Tibial nerve (tissue), 4 donors: ENCODE results near the gene SLC25A10. TPM values are rescaled to one million over a fixed set of nuclear protein-coding genes. Genes with fewer than 3 reads are reported as not detected.
A peak's percentile ranks its signal among the peaks of the same experiment; 100 is the strongest.
"Not testable (repeated sequence)": the region's sequence is repeated elsewhere in the genome, so short reads cannot be mapped to it uniquely, and the experiment has no call there.

ENCODE experiments used
- DNase-seq, 2 donors: peaks; one replicate each; pipeline ENCODE4 v3.0.0-alpha.2; 2019; ENCODE audit warnings: low spot score in 2 of 2
- H3K27ac ChIP-seq, 4 donors: fragments of 200-600 bp; sonication (generic) in 3 of 4; one replicate each; pipeline ENCODE4 v1.5.1; 2017 to 2019; ENCODE audit warnings: mild to moderate bottlenecking in 1 of 4
- H3K27me3 ChIP-seq, 2 donors: fragments of 200-600 bp; sonication (generic) in 1 of 2; one replicate each; pipeline versions ENCODE4 v1.5.1 to v1.6.0; 2017 to 2019
- H3K36me3 ChIP-seq, 3 donors: fragments of 200-600 bp; sonication (generic); one replicate each; pipeline ENCODE4 v1.5.1; 2018 to 2019
- H3K4me1 ChIP-seq, 4 donors: fragments of 200-600 bp; sonication (generic) in 3 of 4; one replicate each; pipeline ENCODE4 v1.5.1; 2017 to 2019
- H3K4me3 ChIP-seq, 4 donors: fragments of 200-600 bp; sonication (generic) in 3 of 4; one replicate each; pipeline ENCODE4 v1.5.1; 2017 to 2019; ENCODE audit warnings: mild to moderate bottlenecking in 1 of 4, moderate library complexity in 1 of 4
- H3K9me3 ChIP-seq, 4 donors: fragments of 200-600 bp; sonication (generic) in 3 of 4; one replicate each; pipeline ENCODE4 v1.5.1; 2017 to 2019
- CTCF ChIP-seq, 5 experiments: fragments of 200-600 bp in 3 of 5; fragments of 450-650 bp in 2 of 5; sonication (generic) in 3 of 5; IDR thresholded peaks; one replicate each; pipeline ENCODE4 v1.5.1; 2016 to 2019; ENCODE audit warnings: antibody characterized with exemption in 5 of 5, mild to moderate bottlenecking in 3 of 5, moderate library complexity in 2 of 5
- EP300 ChIP-seq, 2 donors: sonication (generic); formaldehyde crosslinking; IDR thresholded peaks; one replicate each; pipeline ENCODE4 v1.6.1; 2017; ENCODE audit warnings: antibody characterized with exemption in 2 of 2, mild to moderate bottlenecking in 1 of 2
- POLR2A ChIP-seq, 2 donors: fragments of 450-650 bp; IDR thresholded peaks; one replicate each; pipeline ENCODE4 v1.6.1; 2017; ENCODE audit warnings: antibody characterized with exemption in 2 of 2, mild to moderate bottlenecking in 2 of 2, moderate library complexity in 2 of 2
- WGBS, 2 donors: methylation state at CpG; one replicate each; pipeline ENCODE4 v1.1.5; 2018; 5-methylcytosine and 5-hydroxymethylcytosine counted together
- total RNA-seq, 4 donors: library from RNA; depleted of rRNA; stranded (reverse); fragments of >200 nt; gene quantifications; one replicate each; pipeline ENCODE4 v1.1.0, GENCODE V29; 2016

SLC25A10 gene
- total RNA-seq, 4 donors from 2014 or later = 10.8 to 32.1 (median 22.6) TPM

- DNase-seq, H3K4me1 ChIP-seq, H3K27ac ChIP-seq, H3K9me3 ChIP-seq, H3K27me3 ChIP-seq, H3K4me3 ChIP-seq: not testable (repeated sequence)
- peak; percentile 53 to 56 (median 55) for TF ChIP-seq CTCF (IDR thresholded peaks at IDR 0.05)
- 33 to 36% methylated on average over 18 of the region's 18 CpGs for WGBS, 2 donors
- H3K36me3 ChIP-seq = peaks cover 0 to 59% (median 3%) of the 10 kb centered on the region in 3 donors
These were observed 36.4 kb upstream of the SLC25A10 start for GRCh38 chr17:81675515-81676221.

DNA sequence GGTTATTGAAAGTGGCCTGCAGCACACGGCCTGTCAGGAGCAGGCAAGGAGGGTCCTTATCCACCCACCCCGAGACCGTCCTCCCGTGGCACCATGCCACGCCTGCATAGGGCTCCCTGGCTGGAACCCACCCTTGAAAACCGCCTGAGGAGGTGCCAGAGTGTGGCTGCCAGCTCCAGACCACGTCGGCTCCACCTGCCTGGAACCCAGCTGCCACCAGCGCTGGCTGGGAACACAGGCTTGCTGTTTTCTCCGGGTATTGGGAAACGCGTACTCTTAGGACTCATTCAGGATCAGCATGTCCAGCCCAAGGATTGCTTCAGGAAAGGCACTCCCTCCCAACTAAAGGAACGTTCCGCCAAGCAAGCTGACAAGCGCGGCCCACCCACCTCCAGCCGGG lies 35.2 kb upstream of the SLC25A10 start:
- no peak overlapping the region for H3K27ac ChIP-seq
- H3K36me3 ChIP-seq = peaks cover 0 to 59% (median 0%) of the 10 kb centered on the region in 3 donors
- no peak for TF ChIP-seq POLR2A (IDR thresholded peaks at IDR 0.05)
- no peaks in the 10 kb centered on the region for H3K27me3 ChIP-seq
- H3K4me1 ChIP-seq = peaks cover 0 to 10% (median 3%) of the 10 kb centered on the region in 4 donors
- no peak overlapping the region for H3K4me3 ChIP-seq
- WGBS, 2 donors = 88 to 94% methylated on average over 14 to 17 of the region's 17 CpGs
- H3K9me3 ChIP-seq = no peaks in the 10 kb centered on the region
- no peak for DNase-seq

DNA sequence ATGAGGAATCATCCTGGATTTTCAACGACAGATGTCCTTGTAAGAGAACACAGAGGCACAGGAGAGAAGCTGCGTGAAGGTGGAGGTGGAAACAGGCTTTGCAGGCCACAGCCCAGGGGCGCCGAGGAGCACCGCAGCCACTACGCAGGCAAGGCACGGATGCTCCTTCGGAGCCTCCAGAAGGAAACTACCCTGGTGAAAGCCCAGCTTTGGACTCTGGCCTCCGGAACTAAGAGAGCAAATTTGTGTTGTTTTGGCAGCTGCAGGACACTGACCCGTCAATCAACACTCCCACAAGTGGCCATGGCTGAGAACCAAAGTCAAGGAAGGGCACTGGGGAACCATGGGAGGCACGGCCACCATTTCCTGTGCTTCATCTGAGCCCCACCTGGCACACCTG lies 31.9 kb upstream of the SLC25A10 start:
- no peak for TF ChIP-seq POLR2A (IDR thresholded peaks at IDR 0.05)
- TF ChIP-seq EP300 (IDR thresholded peaks at IDR 0.05) = no peak
- no peak for TF ChIP-seq CTCF (IDR thresholded peaks at IDR 0.05)
- Histone ChIP-seq H3K4me1 (peaks cover 0 to 33% (median 23%) of the 10 kb centered on the region in 4 donors), H3K27ac (no peak overlapping the region), H3K36me3 (peaks cover 0 to 27% (median 0%) of the 10 kb centered on the region in 3 donors), H3K4me3 (no peak overlapping the region), H3K27me3 (no peaks in the 10 kb centered on the region), H3K9me3 (no peaks in the 10 kb centered on the region)
- 80 to 86% methylated on average over 11 of the region's 11 CpGs for WGBS, 2 donors
- DNase-seq = no peak

DNA sequence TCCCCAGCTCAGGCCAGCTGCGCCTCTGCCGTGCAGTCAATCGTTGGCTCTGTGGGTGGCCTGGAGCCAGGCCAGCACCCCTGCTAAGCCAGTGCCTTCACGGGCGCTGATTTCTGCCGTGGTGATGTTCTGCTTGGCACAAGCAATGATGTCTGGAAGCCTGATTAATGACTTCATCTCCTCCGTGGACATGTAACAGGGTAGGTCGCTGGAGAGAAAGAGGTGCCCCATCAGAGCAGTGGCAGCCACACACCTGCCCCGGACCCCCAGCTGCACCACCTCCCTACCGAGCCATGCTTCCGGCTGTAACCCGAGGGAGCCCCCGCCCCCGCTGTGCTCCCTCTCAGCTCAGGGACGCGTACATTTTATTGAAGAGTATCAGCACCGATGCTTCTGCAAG lies 30.4 kb upstream of the SLC25A10 start:
- H3K4me3 ChIP-seq = no peak overlapping the region
- H3K4me1 ChIP-seq = peaks cover 0 to 42% (median 30%) of the 10 kb centered on the region in 4 donors
- H3K36me3 ChIP-seq = peaks cover 0 to 34% (median 7%) of the 10 kb centered on the region in 3 donors
- WGBS, 2 donors = 59 to 77% methylated on average over 17 of the region's 17 CpGs
- no peak for DNase-seq
- H3K27me3 ChIP-seq = no peaks in the 10 kb centered on the region
- no peaks in the 10 kb centered on the region for H3K9me3 ChIP-seq
- no peak overlapping the region for H3K27ac ChIP-seq
- TF ChIP-seq EP300 (IDR thresholded peaks at IDR 0.05) (no peak), POLR2A (IDR thresholded peaks at IDR 0.05) (no peak), CTCF (IDR thresholded peaks at IDR 0.05) (no peak)

GRCh38 chr17:81682565-81683207 lies 29.4 kb upstream of the SLC25A10 start:
- no peak for DNase-seq
- no peaks in the 10 kb centered on the region for H3K9me3 ChIP-seq
- peaks cover 0 to 44% (median 16%) of the 10 kb centered on the region in 3 donors for H3K36me3 ChIP-seq
- peak overlapping the region; percentile 80 to 99 (median 91) for H3K4me3 ChIP-seq
- H3K27me3 ChIP-seq = no peaks in the 10 kb centered on the region
- no peak for TF ChIP-seq EP300 (IDR thresholded peaks at IDR 0.05)
- TF ChIP-seq CTCF (IDR thresholded peaks at IDR 0.05) = no peak
- TF ChIP-seq POLR2A (IDR thresholded peaks at IDR 0.05) = no peak
- H3K27ac ChIP-seq = peak overlapping the region in 3 of 4 donors; percentile 68 to 92 (median 89)
- H3K4me1 ChIP-seq = peaks cover 0 to 42% (median 30%) of the 10 kb centered on the region in 4 donors
- WGBS, 2 donors = 39 to 43% methylated on average over 19 of the region's 19 CpGs
